GM12873 (cell line): Measurements from ENCODE around the gene NHSL1.

Experiments
- TF ChIP-seq, protein P1 (sequence below): IDR thresholded peaks from 2 replicates; pipeline ENCODE4 v1.5.1; 2012; ENCODE audit warnings: low read depth, mild to moderate bottlenecking, moderate library complexity, low read length, control low read depth; ENCODE audit not compliant: insufficient read depth; ENCODE audit errors: missing control alignments

The NHSL1 gene

DNA sequence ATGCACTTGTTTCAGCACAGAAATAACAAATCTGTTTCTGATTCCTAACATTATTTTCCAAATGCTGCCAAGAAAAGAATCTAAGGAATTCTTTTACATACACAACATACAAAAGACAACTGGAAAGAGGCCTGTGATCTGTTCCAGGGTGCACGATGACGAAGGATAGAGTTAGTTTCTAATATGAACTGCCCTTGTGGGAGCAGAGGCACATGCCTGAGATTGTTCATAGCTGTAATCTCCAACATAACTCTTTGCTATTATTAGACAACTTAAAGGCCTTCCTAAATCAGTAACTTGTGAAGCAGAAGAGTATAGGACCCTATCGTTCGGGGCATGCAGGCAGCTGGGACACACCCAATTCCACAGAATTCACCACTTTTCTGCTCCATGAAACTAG is 41.2 kb upstream of the NHSL1 start:
- TF ChIP-seq, protein P1, sequence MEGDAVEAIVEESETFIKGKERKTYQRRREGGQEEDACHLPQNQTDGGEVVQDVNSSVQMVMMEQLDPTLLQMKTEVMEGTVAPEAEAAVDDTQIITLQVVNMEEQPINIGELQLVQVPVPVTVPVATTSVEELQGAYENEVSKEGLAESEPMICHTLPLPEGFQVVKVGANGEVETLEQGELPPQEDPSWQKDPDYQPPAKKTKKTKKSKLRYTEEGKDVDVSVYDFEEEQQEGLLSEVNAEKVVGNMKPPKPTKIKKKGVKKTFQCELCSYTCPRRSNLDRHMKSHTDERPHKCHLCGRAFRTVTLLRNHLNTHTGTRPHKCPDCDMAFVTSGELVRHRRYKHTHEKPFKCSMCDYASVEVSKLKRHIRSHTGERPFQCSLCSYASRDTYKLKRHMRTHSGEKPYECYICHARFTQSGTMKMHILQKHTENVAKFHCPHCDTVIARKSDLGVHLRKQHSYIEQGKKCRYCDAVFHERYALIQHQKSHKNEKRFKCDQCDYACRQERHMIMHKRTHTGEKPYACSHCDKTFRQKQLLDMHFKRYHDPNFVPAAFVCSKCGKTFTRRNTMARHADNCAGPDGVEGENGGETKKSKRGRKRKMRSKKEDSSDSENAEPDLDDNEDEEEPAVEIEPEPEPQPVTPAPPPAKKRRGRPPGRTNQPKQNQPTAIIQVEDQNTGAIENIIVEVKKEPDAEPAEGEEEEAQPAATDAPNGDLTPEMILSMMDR, result no peak

DNA sequence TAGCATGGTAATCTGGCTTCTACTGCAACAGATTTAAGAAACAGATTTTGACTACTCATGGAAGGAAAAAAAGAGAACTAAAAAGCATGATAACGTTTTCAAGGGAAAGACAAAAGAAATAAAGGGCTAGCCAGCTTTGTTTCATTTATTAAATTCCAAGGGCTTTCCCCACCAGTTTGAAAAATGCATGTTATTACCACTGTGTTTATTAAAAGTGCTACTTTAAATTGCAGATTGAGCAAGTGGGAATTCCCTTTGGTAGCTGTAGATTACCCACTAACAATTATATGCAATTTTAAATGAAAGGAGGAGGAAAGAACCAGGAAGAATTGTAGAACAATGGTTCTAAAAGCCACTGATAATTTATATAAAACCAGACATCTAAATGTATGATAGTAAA is 40.6 kb upstream of the NHSL1 start:
- TF ChIP-seq, protein P1, result no peak

DNA sequence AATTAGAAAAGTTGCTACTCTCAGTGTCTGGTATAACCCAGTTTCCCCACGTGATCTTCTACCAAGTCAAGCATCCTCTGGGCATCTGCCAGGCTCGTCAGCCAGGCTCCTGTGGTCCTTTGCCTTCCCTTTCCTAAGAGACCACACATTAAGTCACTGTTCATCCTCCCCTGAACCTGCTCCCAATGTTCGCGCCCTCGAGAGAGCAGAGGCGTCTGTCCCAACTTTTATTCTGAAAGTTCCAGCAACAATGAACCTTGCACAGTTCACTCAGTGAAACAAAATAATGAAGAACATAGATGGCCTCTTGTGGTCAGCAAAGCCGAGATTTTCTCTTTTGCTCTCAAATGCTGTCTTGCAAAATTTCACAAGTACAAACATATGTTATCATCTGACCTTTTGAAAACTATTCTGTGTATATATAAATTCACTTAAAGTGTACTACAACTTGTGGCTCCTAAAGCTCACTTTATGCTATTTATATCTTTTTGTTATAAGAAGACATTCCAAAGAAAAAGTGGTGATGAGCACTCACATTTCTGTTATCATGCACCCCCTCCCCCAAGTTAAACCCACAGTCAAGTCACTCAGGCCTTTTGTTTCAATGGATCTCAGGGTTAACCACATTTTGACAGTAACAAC is 39.2 kb upstream of the NHSL1 start:
- TF ChIP-seq, protein P1, result no peak

DNA sequence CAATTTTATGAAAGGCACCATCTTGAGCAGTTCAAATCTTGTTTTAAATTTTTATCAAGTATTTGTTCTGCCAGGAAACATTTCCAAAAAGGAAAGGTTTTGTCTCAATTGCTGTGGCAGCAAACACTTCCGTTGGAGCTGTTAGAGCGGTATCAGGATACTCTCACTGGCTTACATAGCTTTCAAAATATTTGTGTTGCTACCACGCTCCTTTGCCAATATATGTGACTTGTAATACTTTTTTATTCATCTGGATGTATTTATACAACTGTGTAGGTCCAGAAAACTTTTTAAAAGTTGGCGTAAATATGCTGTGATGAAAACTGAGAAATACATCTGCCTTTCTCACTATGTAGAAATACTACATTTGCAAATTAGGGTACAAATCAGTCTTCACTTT is 37.8 kb upstream of the NHSL1 start:
- TF ChIP-seq, protein P1, result no peak

DNA sequence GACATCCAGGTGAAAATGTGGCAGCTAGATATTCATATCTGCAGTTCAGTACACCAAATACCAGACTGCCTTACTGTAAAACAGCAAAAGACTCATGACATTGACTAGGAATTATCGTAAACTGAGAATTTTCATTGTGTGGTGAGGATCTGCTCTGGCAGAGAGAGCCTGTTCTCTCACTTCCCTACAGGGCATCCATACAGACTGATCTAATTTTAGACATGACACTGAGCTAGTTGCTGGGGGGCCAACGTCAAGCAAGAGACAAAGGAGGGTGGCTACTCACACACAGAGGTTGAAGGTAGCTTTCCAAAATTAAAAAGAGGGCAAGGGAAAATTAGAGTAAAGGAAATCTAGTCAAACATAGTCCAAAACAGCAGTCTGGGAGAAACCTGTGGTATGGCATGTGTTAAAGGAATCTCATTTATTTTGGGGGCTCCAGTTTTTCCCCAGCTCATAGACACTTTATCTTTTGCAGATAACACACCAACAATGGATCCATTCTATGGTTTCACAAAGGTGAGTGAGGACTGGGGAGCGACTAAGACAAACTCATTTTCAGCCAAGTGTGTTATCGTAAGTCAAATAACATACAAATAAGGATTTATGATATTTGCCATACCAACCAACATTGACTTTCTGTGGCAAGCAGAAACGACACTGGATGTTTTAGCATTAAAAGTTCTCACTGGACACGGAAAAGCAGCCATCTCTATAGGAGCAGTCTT is 36.6 kb upstream of the NHSL1 start:
- TF ChIP-seq, protein P1, result no peak

DNA sequence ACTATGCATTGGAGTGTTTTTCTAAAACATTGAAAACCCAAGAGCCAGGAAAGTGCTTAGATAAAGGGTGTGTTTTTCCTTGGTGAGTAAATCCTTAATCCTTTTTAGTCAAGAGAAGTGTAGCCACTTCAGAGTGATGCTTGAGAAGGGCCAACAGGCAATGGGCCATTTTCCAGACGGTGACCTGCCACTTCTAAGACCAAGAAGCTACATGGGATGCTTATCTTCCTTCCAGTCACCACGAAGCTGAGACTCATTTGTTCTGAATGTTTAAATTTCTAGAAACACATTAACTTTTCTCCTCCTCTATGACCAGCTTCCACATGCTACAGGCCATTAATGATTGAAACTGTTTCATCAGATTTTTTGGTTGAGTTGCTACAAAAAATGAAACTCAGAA is 34.4 kb upstream of the NHSL1 start:
- TF ChIP-seq, protein P1, result no peak

DNA sequence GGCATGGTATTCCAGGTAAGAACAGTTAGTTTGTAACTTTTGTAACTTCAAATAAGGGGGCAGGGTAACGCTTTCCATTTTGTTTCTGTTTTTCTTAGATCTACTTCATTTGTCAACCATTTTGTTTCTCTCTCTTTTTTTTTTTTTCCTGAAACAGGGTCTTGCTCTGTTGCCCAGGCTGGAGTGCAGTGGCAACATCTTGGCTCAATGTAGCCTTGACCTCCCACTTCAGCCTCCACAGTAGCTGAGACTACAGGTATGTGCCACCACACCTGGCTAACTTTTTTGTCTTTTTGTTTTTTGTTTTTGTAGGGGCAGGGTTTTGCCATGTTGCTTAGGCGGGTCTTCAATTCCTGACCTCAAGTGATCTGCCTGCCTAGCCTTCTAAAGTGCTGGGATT is 32.1 kb upstream of the NHSL1 start:
- TF ChIP-seq, protein P1, result no peak
